ENCODE measurements around the gene APBA3.

DNA sequence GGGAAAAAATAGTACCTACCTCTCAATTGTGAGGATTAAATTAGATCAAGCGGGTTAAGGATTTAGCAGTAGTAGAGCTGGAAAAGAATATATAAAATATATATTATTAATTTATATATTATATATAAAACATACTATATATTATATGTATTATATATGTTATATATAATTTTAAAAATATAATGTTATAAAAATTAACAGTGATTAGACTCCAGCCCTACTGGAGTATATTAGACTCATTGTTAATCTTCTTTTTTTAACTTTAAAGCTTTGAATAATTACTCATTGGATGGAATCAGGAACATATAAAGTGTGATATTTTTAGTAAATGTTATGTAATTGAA, 610 bp upstream of the APBA3 start:
- TF ChIP-seq MYC (IDR thresholded peaks at IDR 0.05; ENCODE audit: low read depth, low read length) (no peak), POLR2A (IDR thresholded peaks at IDR 0.05; ENCODE audit: extremely low read depth, insufficient read length) (no peak)
- TF ChIP-seq, protein P1, sequence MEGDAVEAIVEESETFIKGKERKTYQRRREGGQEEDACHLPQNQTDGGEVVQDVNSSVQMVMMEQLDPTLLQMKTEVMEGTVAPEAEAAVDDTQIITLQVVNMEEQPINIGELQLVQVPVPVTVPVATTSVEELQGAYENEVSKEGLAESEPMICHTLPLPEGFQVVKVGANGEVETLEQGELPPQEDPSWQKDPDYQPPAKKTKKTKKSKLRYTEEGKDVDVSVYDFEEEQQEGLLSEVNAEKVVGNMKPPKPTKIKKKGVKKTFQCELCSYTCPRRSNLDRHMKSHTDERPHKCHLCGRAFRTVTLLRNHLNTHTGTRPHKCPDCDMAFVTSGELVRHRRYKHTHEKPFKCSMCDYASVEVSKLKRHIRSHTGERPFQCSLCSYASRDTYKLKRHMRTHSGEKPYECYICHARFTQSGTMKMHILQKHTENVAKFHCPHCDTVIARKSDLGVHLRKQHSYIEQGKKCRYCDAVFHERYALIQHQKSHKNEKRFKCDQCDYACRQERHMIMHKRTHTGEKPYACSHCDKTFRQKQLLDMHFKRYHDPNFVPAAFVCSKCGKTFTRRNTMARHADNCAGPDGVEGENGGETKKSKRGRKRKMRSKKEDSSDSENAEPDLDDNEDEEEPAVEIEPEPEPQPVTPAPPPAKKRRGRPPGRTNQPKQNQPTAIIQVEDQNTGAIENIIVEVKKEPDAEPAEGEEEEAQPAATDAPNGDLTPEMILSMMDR (IDR thresholded peaks at IDR 0.05; ENCODE audit: low read depth, low read length), result no peak

Measured in NB4 (cell line).